DND-41 (cell line): ENCODE measurements around the gene SORT1.

ENCODE experiments used
- CTCF ChIP-seq: IDR thresholded peaks from 2 replicates; pipeline ENCODE4 v1.5.1; 2012; ENCODE audit warnings: borderline replicate concordance, low read length, moderate library complexity, mild to moderate bottlenecking; ENCODE audit not compliant: poor library complexity, severe bottlenecking; ENCODE audit errors: extremely low read depth
- EZH2 ChIP-seq: IDR thresholded peaks from 3 replicates; pipeline ENCODE4 v1.6.1; 2012; ENCODE audit warnings: borderline replicate concordance, low read depth, mild to moderate bottlenecking, moderate library complexity, low read length, inconsistent platforms; ENCODE audit not compliant: severe bottlenecking

- TF ChIP-seq CTCF (no peak), EZH2 (no peak)
These were observed 115.8 kb downstream of the SORT1 start for GRCh38 chr1:109281680-109282496.
